DMS153 treated with DMSO at 0.1 percent for 48 hours (cell line): ENCODE measurements around the gene VTN.

Source experiments
- DNase-seq: peaks from one replicate; lab custom pipeline; 2025; ENCODE audit not compliant: unreplicated experiment; lab: John Stamatoyannopoulos, UW

The VTN gene

DNA sequence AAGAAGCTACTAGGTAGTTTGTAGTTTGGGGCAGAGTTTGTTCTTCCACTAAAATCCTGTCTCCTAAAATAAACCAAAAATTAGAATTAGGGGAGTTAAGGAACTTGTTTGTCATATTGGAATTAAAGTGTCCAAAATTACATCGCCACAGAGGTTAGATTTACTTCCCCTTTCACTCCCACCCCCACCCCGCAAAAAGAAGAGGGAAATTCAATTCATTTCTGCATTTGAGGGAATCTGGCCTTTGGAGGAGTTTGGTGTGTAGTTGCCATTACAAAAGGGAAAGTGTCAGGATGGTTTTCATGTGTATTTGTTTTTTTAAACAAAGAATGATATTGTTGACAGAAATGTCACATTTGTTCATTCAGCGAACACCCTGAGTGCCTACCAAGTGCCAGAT lies 45.3 kb downstream of the VTN start:
- DNase-seq: no peak

GRCh38 chr17:28324267-28324745 lies 45.8 kb downstream of the VTN start:
- no peak for DNase-seq

GRCh38 chr17:28320215-28321061 lies 49.7 kb downstream of the VTN start:
- DNase-seq: no peak

DNA sequence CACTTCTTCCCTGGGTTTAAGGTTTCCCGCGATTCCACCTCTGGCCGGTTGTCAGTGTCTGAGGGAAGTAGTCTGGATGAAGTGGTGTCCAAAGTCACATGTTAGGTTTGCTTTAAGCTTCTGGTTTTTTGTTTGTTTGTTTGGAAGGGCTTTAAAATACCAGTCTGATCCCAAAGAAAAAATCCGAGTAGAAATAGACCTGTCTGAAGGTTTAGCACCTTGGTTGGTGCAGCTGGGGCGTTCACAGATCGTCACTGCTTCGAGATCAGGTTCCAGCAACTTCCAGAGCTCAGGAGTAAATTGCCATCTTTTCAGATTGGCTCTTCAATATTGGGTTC lies 50.5 kb downstream of the VTN start:
- no peak for DNase-seq

DNA sequence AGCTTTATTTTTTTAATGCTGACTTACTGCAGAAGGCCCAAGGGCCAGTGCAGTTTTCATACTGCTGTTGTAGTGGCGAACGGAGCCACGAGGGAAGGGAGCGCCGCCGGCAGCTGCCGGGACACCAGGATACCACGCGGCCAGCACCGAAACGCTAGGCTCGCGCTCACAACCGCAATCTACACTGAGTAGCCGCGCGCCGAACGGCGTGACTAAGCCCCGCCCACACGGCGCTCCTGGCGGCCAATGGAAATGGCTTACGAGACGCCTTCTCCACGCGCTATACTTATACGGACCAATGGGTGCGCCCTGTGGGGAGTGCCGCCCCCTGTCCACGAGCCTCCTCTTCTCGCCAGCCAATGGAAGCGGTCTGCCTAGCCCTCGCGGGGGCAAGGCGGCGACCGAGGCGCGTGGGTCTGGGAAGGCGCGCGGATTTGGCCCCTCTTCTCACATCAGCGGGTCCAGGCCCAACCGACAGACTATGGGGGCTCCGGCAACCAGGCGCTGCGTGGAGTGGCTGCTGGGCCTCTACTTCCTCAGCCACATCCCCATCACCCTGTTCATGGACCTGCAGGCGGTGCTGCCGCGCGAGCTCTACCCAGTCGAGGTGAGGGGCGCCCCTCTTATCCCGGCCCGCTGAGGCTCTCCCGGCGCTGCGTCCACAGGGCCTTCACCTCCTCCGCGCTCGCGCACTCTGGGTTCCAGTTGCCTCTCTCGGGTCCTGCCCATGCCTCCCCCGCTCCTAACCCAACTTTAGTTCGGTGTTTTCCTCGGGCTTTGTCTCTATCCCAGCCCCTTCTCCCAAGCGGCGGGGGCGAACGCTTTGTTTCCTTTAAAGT lies 51.1 kb downstream of the VTN start, which contains the start of gene TMEM97:
TSS of gene TMEM97 (plus strand) at position 442 of the 839 bp plus-strand sequence. CDS start at position 482, 40 bp downstream.
- peak; percentile 98 for DNase-seq

- no peak for DNase-seq
Observed at GRCh38 chr17:28317966-28318758, 51.9 kb downstream of the VTN start.
